ENCODE measurements around the gene YIPF4. TPM values are rescaled to one million over a fixed set of nuclear protein-coding genes. Genes with fewer than 3 reads are reported as not detected.

The YIPF4 gene
- total RNA-seq, 1 experiment from 2014 or later = 60.2 TPM

DNA sequence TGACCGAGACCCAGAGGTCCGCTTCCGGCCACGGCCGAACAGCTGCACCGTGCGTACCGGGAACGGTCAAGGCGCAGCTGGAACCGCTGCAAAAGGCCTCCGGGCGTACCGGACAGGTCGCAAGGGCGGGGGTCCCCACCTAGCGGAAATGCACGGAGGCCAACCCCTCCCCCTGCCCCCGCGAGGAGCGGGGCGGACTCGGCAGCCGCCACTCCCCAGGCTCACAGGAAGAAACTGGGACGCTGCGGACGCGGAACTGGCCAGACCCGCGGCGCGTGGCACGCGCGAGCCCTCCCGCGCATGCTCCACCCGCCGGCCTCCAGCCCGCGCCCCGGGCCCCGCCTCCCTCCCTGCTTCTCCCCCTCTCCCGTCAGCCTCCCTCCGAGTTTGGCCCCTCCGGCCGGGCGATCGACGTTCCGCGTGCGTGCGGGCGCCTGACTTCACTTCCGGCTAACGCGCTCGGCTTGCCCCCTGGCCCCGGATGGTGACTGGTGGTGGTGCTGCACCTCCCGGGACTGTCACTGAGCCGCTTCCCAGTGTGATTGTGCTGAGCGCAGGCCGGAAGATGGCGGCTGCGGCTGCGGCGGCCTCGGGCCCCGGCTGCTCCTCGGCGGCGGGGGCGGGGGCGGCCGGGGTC lies 79.1 kb downstream of the YIPF4 start, which contains the start of gene BIRC6:
Gene BIRC6 (plus strand): TSS at position 343 of the 637 bp plus-strand sequence. CDS start 139 bp downstream, at position 482.
- peak within 1 kb of the TSS; percentile 82 for H3K4me3 Mint-ChIP-seq (ENCODE audit: unreplicated experiment)
- H3K4me1 Mint-ChIP-seq (ENCODE audit: low read depth, unreplicated experiment) = peaks cover 29% of the 10 kb centered on the region
- DNase-seq = peak; percentile 99 to 100
- intact Hi-C loops (cut with micrococcal nuclease; ENCODE audit: unreplicated experiment) = loop anchor here (1.0 to 10.0 kb wide), 4 partner anchors 27 to 292 kb away; partner anchors contain the start of genes SPAST and YIPF4
- H3K36me3 Mint-ChIP-seq (ENCODE audit: insufficient read depth, unreplicated experiment) = peaks cover 29% of the 10 kb centered on the region
- peak within 1 kb of the TSS; percentile 100 for H3K4me3 ChIP-seq (ENCODE audit: low read depth, low read length)
- no peaks in the 10 kb centered on the region for H3K27me3 ChIP-seq (replicated peaks; ENCODE audit: control insufficient read depth, insufficient read depth, low read length)
- ChIA-PET POLR2A (interaction anchor here (0.7 to 1.2 kb wide), 2 partner anchors 191 to 284 kb away, joined by 3 to 4 read pairs; partner anchors contain the start of gene SLC30A6), CTCF (interaction anchor here (0.5 kb wide), 1 partner anchor 1039 kb away, joined by 3 read pairs; no protein-coding TSS in a partner anchor)
- no peaks in the 10 kb centered on the region for H3K36me3 ChIP-seq (ENCODE audit: control insufficient read depth, insufficient read depth, low read length)
- no peaks in the 10 kb centered on the region for H3K9me3 Mint-ChIP-seq (ENCODE audit: unreplicated experiment)
- H3K27me3 Mint-ChIP-seq (ENCODE audit: insufficient read depth, unreplicated experiment) = no peaks in the 10 kb centered on the region
- TF ChIP-seq, protein P1, sequence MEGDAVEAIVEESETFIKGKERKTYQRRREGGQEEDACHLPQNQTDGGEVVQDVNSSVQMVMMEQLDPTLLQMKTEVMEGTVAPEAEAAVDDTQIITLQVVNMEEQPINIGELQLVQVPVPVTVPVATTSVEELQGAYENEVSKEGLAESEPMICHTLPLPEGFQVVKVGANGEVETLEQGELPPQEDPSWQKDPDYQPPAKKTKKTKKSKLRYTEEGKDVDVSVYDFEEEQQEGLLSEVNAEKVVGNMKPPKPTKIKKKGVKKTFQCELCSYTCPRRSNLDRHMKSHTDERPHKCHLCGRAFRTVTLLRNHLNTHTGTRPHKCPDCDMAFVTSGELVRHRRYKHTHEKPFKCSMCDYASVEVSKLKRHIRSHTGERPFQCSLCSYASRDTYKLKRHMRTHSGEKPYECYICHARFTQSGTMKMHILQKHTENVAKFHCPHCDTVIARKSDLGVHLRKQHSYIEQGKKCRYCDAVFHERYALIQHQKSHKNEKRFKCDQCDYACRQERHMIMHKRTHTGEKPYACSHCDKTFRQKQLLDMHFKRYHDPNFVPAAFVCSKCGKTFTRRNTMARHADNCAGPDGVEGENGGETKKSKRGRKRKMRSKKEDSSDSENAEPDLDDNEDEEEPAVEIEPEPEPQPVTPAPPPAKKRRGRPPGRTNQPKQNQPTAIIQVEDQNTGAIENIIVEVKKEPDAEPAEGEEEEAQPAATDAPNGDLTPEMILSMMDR (IDR thresholded peaks at IDR 0.05; ENCODE audit: insufficient read depth in 1 of 2, low read depth in 1 of 2, low read length in 1 of 2, severe bottlenecking in 1 of 2, unreplicated experiment in 1 of 2) = no peak
- peak within 1 kb of the TSS; percentile 78 for H3K27ac Mint-ChIP-seq (ENCODE audit: unreplicated experiment)
- no TSS peak for BruUV-seq (replicated peaks)
- H3K4me1 ChIP-seq = peaks cover 16% of the 10 kb centered on the region
- H3K9me3 ChIP-seq = no peaks in the 10 kb centered on the region

DNA sequence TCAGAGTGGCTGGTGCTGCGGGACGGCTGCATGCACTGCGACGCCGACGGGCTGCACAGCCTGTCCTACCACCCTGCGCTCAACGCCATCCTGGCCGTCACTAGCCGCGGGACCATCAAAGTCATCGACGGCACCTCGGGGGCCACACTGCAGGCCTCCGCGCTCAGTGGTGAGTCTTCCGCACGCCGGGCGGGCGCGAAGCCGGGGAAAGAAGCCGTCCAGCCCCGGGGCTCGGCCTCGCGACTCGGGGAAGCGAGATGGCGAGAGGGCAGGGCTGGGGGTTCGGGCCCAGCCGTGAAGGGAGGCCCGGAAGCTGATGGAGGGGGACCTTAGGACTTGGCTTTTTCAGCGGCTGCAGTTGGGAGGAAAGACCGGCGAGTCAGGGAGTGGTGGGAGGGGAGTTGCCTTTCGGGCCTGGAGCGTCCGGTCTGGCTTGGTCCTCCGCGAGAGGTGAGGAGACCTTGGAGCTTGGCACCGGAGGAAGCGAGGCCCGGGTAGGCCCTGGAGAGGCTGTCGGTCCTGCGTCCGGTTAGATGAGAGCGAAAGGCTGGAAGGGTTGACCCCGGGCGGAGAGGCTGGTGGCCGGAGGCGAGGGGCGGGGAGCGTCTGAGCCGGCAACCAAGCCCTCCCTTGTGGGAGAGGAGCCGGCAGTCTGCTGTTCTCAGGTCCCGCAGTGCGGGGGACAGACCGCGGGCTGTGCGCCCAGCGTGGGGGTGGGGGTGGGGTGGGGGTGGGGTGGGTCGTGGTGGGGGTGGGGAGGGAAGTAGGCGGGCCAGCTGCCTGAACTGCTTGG lies 79.8 kb downstream of the YIPF4 start:
- no TSS peak for BruUV-seq (replicated peaks)
- H3K4me1 ChIP-seq = peaks cover 16% of the 10 kb centered on the region
- no peaks in the 10 kb centered on the region for H3K36me3 ChIP-seq (ENCODE audit: control insufficient read depth, insufficient read depth, low read length)
- Mint-ChIP-seq H3K9me3 (ENCODE audit: unreplicated experiment) (no peaks in the 10 kb centered on the region), H3K27ac (ENCODE audit: unreplicated experiment) (peak overlapping the region; percentile 78), H3K36me3 (ENCODE audit: insufficient read depth, unreplicated experiment) (peaks cover 31% of the 10 kb centered on the region), H3K27me3 (ENCODE audit: insufficient read depth, unreplicated experiment) (no peaks in the 10 kb centered on the region), H3K4me1 (ENCODE audit: low read depth, unreplicated experiment) (peaks cover 30% of the 10 kb centered on the region), H3K4me3 (ENCODE audit: unreplicated experiment) (peak overlapping the region; percentile 82)
- TF ChIP-seq, protein P1 (IDR thresholded peaks at IDR 0.05; ENCODE audit: insufficient read depth in 1 of 2, low read depth in 1 of 2, low read length in 1 of 2, severe bottlenecking in 1 of 2, unreplicated experiment in 1 of 2) = no peak
- H3K4me3 ChIP-seq (ENCODE audit: low read depth, low read length) = peak overlapping the region; percentile 100
- POLR2A ChIA-PET = no interaction called here
- DNase-seq = peak; percentile 64 to 65
- H3K9me3 ChIP-seq = no peaks in the 10 kb centered on the region
- CTCF ChIA-PET = no interaction called here
- no peaks in the 10 kb centered on the region for H3K27me3 ChIP-seq (replicated peaks; ENCODE audit: control insufficient read depth, insufficient read depth, low read length)
- intact Hi-C loops (cut with micrococcal nuclease; ENCODE audit: unreplicated experiment) = loop anchor here (1.0 to 10.0 kb wide), 4 partner anchors 28 to 293 kb away; partner anchors contain the start of genes SPAST and YIPF4

DNA sequence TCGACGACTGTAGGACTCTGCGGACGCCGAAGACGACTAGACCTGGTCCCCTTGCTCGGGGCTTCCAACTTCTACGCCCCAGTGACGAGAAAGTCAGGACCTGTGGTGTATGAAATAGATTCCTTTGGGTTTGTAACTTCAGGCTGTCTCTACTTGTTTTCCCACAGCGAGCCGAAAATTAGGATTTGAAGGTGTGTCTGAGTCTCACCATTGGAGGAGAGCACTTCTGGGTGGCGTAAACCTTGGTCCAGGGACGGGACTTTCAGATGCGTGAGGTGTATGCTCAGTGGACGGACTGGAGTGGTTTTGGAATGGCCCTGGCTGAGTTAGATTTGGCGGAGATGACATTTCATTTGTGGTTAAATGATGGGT lies 80.4 kb downstream of the YIPF4 start:
- BruUV-seq (replicated peaks) = TSS peak; percentile 38
- Histone ChIP-seq H3K4me1 (peaks cover 16% of the 10 kb centered on the region), H3K4me3 (ENCODE audit: low read depth, low read length) (peak overlapping the region; percentile 100), H3K27me3 (replicated peaks; ENCODE audit: control insufficient read depth, insufficient read depth, low read length) (no peaks in the 10 kb centered on the region), H3K9me3 (no peaks in the 10 kb centered on the region), H3K36me3 (ENCODE audit: control insufficient read depth, insufficient read depth, low read length) (no peaks in the 10 kb centered on the region)
- ChIA-PET POLR2A (no interaction called here), CTCF (no interaction called here)
- no peak for DNase-seq
- no peaks in the 10 kb centered on the region for H3K9me3 Mint-ChIP-seq (ENCODE audit: unreplicated experiment)
- peak overlapping the region; percentile 82 for H3K4me3 Mint-ChIP-seq (ENCODE audit: unreplicated experiment)
- peaks cover 31% of the 10 kb centered on the region for H3K36me3 Mint-ChIP-seq (ENCODE audit: insufficient read depth, unreplicated experiment)
- intact Hi-C loops (cut with micrococcal nuclease; ENCODE audit: unreplicated experiment) = loop anchor here (5.0 to 10.0 kb wide), 2 partner anchors 64 to 293 kb away; partner anchors contain the start of gene SPAST
- no peaks in the 10 kb centered on the region for H3K27me3 Mint-ChIP-seq (ENCODE audit: insufficient read depth, unreplicated experiment)
- TF ChIP-seq, protein P1 (IDR thresholded peaks at IDR 0.05; ENCODE audit: insufficient read depth in 1 of 2, low read depth in 1 of 2, low read length in 1 of 2, severe bottlenecking in 1 of 2, unreplicated experiment in 1 of 2) = no peak
- peak overlapping the region; percentile 78 for H3K27ac Mint-ChIP-seq (ENCODE audit: unreplicated experiment)
- peaks cover 30% of the 10 kb centered on the region for H3K4me1 Mint-ChIP-seq (ENCODE audit: low read depth, unreplicated experiment)
